GM23248 (cell line): ENCODE results near the gene HSD17B2. TPM values are rescaled to one million over a fixed set of nuclear protein-coding genes. Genes with fewer than 3 reads are reported as not detected.

Experiments used
- DNase-seq: peaks from one replicate; pipeline ENCODE4 v3.0.0-alpha.2; 2015
- H2AFZ ChIP-seq: fragments of 200-600 bp; sonication (generic); 2 replicates; pipeline ENCODE4 v1.6.1; 2016; ENCODE audit warnings: antibody characterized with exemption
- H3F3A ChIP-seq: fragments of 200-600 bp; sonication (generic); 2 replicates; pipeline ENCODE4 v1.6.1; 2016; ENCODE audit warnings: mild to moderate bottlenecking, antibody characterized with exemption, mixed run types; ENCODE audit not compliant: insufficient read depth
- H3K27ac ChIP-seq: fragments of 200-600 bp; sonication (generic); 2 replicates; pipeline ENCODE4 v1.5.1; 2016; ENCODE audit warnings: mild to moderate bottlenecking
- H3K27me3 ChIP-seq: fragments of 200-600 bp; sonication (generic); replicated peaks from 2 replicates; pipeline ENCODE4 v1.6.1; 2016; ENCODE audit warnings: mild to moderate bottlenecking; ENCODE audit not compliant: insufficient read depth
- H3K36me3 ChIP-seq: fragments of 200-600 bp; sonication (generic); 2 replicates; pipeline ENCODE4 v1.6.1; 2016; ENCODE audit warnings: low read depth, mild to moderate bottlenecking
- H3K4me1 ChIP-seq: fragments of 200-600 bp; sonication (generic); 2 replicates; pipeline ENCODE4 v1.6.1; 2016; ENCODE audit warnings: mild to moderate bottlenecking; ENCODE audit not compliant: insufficient read depth
- H3K4me2 ChIP-seq: fragments of 200-600 bp; sonication (generic); one replicate; pipeline ENCODE4 v1.6.1; 2016; ENCODE audit warnings: mild to moderate bottlenecking; ENCODE audit not compliant: unreplicated experiment
- H3K4me3 ChIP-seq: fragments of 200-600 bp; sonication (generic); 2 replicates; pipeline ENCODE4 v1.5.1; 2016; ENCODE audit warnings: mild to moderate bottlenecking
- H3K79me2 ChIP-seq: fragments of 200-600 bp; sonication (generic); 2 replicates; pipeline ENCODE4 v1.6.1; 2016; ENCODE audit warnings: mild to moderate bottlenecking; ENCODE audit not compliant: insufficient read depth
- H3K9ac ChIP-seq: fragments of 200-600 bp; sonication (generic); 2 replicates; pipeline ENCODE4 v1.6.1; 2016; ENCODE audit warnings: mild to moderate bottlenecking
- H3K9me2 ChIP-seq: fragments of 200-600 bp; sonication (generic); 2 replicates; pipeline ENCODE4 v1.6.1; 2016; ENCODE audit warnings: mixed run types, mild to moderate bottlenecking, moderate library complexity; ENCODE audit not compliant: insufficient read depth
- H3K9me3 ChIP-seq: fragments of 200-600 bp; sonication (generic); one replicate; pipeline ENCODE4 v1.6.1; 2017; ENCODE audit warnings: low read depth
- H4K20me1 ChIP-seq: fragments of 200-600 bp; sonication (generic); 2 replicates; pipeline ENCODE4 v1.6.0; 2016; ENCODE audit not compliant: insufficient read depth
- EZH2 ChIP-seq: fragments of 200-600 bp; sonication (generic); IDR thresholded peaks from 2 replicates; pipeline ENCODE4 v1.6.1; 2018; ENCODE audit warnings: antibody characterized with exemption, mild to moderate bottlenecking; ENCODE audit not compliant: insufficient read depth, poor library complexity, severe bottlenecking
- EZH2phosphoT487 ChIP-seq: fragments of 200-600 bp; sonication (generic); IDR thresholded peaks from 2 replicates; pipeline ENCODE4 v1.6.1; 2018; ENCODE audit warnings: antibody characterized with exemption, moderate library complexity, mild to moderate bottlenecking, low read depth; ENCODE audit not compliant: insufficient read depth
- WGBS, 2 experiments: methylation state at CpG; one replicate each; pipeline ENCODE4 v1.1.6; 2015 to 2017; ENCODE audit warnings: low lambda C conversion rate in 2 of 2, low coverage in 1 of 2; ENCODE audit errors: missing lambda C conversion rate in 2 of 2; 5-methylcytosine and 5-hydroxymethylcytosine counted together
- in situ Hi-C: fragments of 300-500 bp; cut with MboI; formaldehyde crosslinking; loops from 2 replicates; pipeline ENCODE4 v1.15.0; 2020
- polyA plus RNA-seq: library from polyadenylated mRNA; unstranded; fragments of >200 nt; fragmentation: Nextera tagmentation; extraction: Ambion mirVana; gene quantifications from 2 replicates; pipeline ENCODE4 v1.2.1, GENCODE V29; 2016
- total RNA-seq: library from RNA; depleted of rRNA; stranded (reverse); fragments of >200 nt; shearing (Covaris generic); gene quantifications from 2 replicates; pipeline ENCODE4 v1.2.3, GENCODE V29; 2014

HSD17B2 gene
- total and polyA plus RNA-seq, 2 experiments from 2014 or later, result not detected

DNA sequence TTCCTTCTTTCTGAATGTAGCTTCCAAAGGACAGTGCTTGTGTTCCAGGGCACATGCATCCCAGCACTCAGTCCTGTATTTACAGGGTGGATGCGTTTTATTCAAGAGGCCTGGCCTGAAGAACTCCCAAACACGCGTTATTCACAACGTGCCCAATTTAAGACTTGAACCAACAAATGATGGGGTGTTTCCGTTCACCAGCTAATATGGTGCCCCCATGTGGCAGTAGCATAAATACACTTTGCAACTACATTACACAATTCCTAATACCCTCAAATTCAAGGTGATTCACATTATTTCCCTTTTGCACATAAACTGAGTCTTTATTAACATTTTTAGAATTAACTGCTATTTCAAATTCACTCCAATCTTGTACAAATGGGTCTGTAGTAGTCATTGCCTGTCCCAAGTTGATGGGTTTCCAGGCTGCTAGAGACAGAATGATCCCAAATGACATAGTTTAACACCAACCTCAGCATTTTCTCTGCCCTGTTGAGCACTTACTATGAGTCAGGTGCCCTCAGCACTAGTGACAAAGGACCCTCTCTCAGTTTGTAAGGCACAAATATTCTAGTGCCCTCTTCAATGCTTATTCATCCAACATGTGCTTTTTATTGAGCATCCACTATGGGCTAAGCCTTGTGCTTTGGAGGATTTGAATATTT is 26.9 kb downstream of the HSD17B2 start:
- in situ Hi-C loops, result no loop called here
- no peaks in the 10 kb centered on the region for H3K36me3 ChIP-seq
- H3K27ac ChIP-seq, result peak overlapping the region; percentile 69
- no peaks in the 10 kb centered on the region for H4K20me1 ChIP-seq
- H3K4me3 ChIP-seq, result no peak overlapping the region
- no peak overlapping the region for H2AFZ ChIP-seq
- no peaks in the 10 kb centered on the region for H3K9me2 ChIP-seq
- H3K4me2 ChIP-seq, result no peak overlapping the region
- H3K9ac ChIP-seq, result peak overlapping the region; percentile 42; the same call in 1 of the 2 replicates
- H3K27me3 ChIP-seq, result no peaks in the 10 kb centered on the region
- DNase-seq, result peak; percentile 63
- TF ChIP-seq EZH2phosphoT487 (no peak), EZH2 (no peak)
- H3K4me1 ChIP-seq, result peaks cover 8% of the 10 kb centered on the region
- H3K9me3 ChIP-seq, result no peaks in the 10 kb centered on the region
- H3K79me2 ChIP-seq, result no peaks in the 10 kb centered on the region
- WGBS, 2 experiments, result 42 to 55% methylated on average over 5 of the region's 5 CpGs
- 0 out of 2 replicates have a peak, but pooled peaks cover 11% of the 10 kb centered on the region for H3F3A ChIP-seq

DNA sequence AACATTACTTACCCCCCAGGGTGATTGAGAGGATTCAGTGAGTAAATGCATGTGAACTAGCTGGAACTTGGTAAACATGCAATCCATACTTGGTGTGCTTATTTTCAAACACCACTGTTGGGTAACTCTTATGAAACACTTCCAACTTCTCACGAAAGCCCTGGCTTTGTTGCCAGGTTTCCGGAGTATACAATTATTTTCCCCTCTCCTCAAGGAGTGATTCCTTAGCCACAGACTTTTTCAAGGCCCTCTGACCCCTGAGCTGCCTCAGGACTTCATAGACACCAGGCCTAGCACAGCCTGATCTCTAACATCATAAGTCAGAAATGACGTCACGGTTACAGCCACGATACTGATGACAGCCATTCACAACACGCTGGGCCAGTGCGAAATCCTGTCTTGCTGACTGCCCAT is 27.6 kb downstream of the HSD17B2 start:
- Histone ChIP-seq H2AFZ (no peak overlapping the region), H3K79me2 (no peaks in the 10 kb centered on the region), H3K9ac (peak overlapping the region; percentile 42), H3K9me3 (no peaks in the 10 kb centered on the region), H3K4me3 (no peak overlapping the region), H3K4me1 (peaks cover 15% of the 10 kb centered on the region), H3K4me2 (no peak overlapping the region), H3K36me3 (no peaks in the 10 kb centered on the region), H3F3A (peaks cover 18% of the 10 kb centered on the region), H3K27ac (peak overlapping the region; percentile 69), H4K20me1 (no peaks in the 10 kb centered on the region), H3K9me2 (no peaks in the 10 kb centered on the region), H3K27me3 (no peaks in the 10 kb centered on the region)
- in situ Hi-C loops, result no loop called here
- TF ChIP-seq EZH2 (no peak), EZH2phosphoT487 (no peak)
- 57 to 59% methylated on average over 7 of the region's 7 CpGs for WGBS, 2 experiments
- DNase-seq, result peak; percentile 80

DNA sequence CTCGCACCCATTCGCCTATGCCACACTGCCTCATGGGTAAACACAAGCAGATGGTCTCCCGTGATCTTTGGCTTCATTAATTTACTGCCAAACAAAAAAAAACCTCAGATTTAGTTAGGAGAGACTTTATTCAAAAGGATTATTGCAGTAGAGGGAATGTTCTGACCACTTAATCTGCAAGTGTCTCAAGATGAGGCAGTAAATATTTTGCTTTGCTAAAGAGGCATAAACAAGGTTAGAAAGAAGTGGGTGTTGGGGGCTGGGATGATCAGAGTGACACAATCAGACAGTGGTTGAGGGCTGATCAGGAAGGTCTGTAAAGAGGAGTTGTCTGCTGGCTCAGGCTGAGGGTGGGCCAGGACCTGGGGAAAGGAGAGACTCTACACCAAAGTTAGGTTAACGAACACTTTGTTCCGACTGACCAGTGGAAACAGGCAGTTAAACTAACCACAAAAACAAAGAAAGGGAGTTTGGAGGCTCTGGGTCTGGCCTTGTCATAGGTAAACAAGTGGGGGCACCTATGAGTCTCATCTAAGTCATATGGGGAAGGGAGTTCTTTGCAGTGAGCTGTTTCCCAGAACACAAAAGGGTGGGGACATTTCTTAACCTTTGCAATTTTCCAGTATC is 28.5 kb downstream of the HSD17B2 start:
- in situ Hi-C loops, result no loop called here
- DNase-seq, result peak; percentile 16
- Histone ChIP-seq H3K9me2 (no peaks in the 10 kb centered on the region), H3K9me3 (no peaks in the 10 kb centered on the region), H3K4me3 (no peak overlapping the region), H3K9ac (0 out of 2 replicates have a peak overlapping the region, but pooled peaks have one; percentile 41), H2AFZ (no peak overlapping the region), H3K36me3 (no peaks in the 10 kb centered on the region), H3K79me2 (no peaks in the 10 kb centered on the region), H3K27ac (peak overlapping the region; percentile 69; the same call in 1 of the 2 replicates), H3F3A (peaks cover 23% of the 10 kb centered on the region), H3K4me1 (peaks cover 18% of the 10 kb centered on the region), H4K20me1 (no peaks in the 10 kb centered on the region), H3K4me2 (no peak overlapping the region), H3K27me3 (no peaks in the 10 kb centered on the region)
- WGBS, 2 experiments, result 63 to 64% methylated on average over 5 of the region's 5 CpGs
- TF ChIP-seq EZH2 (no peak), EZH2phosphoT487 (no peak)

DNA sequence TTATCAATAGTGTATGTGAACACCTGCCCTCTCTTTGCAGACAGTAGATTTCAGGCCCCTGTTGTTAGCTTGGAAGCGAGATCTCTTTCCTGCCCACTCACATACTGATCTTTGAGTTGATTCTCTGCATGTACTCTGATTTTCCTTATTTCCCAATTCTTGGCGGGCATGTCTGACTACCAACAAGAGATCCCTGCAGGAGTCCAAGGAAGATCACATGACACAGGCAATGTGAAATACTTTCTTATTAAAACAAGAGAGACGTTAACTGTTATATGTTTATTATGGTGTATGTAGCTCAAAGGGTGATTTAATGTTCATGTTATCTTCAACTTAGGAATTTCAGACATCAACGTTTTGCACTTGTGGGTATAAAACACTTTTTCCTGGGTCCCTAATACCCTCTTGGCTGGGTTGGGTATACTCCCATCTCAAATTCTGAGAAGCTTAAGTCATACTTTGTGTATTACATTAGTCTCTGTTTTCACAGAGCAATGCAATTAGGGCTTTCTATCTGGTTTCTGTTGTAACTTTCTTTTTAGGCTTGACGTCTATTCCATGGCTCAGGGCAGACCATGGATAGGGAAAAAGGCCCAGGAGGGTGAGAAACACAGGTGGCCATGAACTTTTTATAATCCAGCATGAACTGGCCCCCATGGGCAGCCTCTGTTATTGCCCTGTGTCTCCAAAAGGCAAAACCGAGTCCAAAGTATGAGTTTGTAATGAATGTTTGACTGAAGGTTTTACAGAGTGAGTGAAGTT is 32.2 kb downstream of the HSD17B2 start:
- no peak for TF ChIP-seq EZH2
- TF ChIP-seq EZH2phosphoT487, result no peak
- Histone ChIP-seq H3K4me2 (peak overlapping the region; percentile 19), H3K36me3 (no peaks in the 10 kb centered on the region), H3K9ac (peak overlapping the region; percentile 24), H3K9me3 (no peaks in the 10 kb centered on the region), H3K4me3 (peak overlapping the region; percentile 31; the same call in 1 of the 2 replicates), H3K9me2 (no peaks in the 10 kb centered on the region), H2AFZ (peak overlapping the region; percentile 47), H3K27me3 (no peaks in the 10 kb centered on the region), H4K20me1 (no peaks in the 10 kb centered on the region), H3K27ac (peak overlapping the region; percentile 67), H3K79me2 (no peaks in the 10 kb centered on the region), H3K4me1 (peaks cover 33% of the 10 kb centered on the region), H3F3A (peaks cover 26% of the 10 kb centered on the region)
- peak; percentile 74 for DNase-seq
- WGBS, 2 experiments, result 11 to 13% methylated on average over 6 of the region's 6 CpGs
- in situ Hi-C loops, result no loop called here
